ENCODE measurements around the gene AGR2. TPM values are rescaled to one million over a fixed set of nuclear protein-coding genes. Genes with fewer than 3 reads are reported as not detected.
"Not testable (repeated sequence)": the region's sequence is repeated elsewhere in the genome, so short reads cannot be mapped to it uniquely, and the experiment has no call there.

Gene AGR2
- total RNA-seq, 1 donor from 2014 or later: not detected

GRCh38 chr7:16774986-16775385, 29.8 kb downstream of the AGR2 start:
- intact Hi-C loops (cut with micrococcal nuclease): no loop called here

DNA sequence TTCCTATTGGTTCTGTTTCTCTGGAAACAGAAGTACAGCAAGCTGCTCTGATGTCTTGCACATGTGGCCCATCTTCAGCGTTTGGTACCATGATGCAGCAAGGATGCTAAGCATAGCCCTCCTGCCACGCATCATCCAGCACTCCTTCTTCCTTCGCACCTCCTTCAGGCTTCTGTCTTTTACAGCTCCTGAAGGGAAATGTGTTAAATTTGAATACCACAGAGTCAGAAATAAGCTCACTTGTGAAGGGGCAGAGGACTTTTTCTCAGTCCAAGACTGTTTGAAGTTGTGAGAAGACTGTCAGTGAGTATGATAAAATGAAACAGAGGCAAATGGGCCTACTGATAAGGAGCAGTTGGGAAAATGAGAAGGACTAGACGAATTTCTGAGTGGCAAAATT, 30.5 kb downstream of the AGR2 start:
- intact Hi-C loops (cut with micrococcal nuclease): no loop called here

DNA sequence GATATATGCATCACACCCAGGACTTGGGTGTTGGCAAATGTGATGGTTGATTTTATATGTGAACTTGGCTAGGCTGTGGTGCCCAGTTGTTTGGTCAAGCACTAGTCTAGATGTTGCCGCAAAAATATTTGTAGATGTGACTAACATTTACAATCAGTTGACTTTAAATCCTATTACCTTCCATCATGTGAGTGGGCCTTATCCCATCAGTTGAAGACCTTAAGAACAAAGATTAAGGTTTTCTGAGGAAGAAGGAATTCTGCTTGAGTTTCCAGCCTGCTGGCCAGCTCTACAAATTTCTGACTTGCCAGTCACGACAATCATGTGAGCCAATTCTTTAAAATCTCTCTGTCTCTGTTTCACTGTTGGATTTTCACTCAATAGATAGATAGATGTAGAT, 30.9 kb downstream of the AGR2 start:
- intact Hi-C loops (cut with micrococcal nuclease): no loop called here

DNA sequence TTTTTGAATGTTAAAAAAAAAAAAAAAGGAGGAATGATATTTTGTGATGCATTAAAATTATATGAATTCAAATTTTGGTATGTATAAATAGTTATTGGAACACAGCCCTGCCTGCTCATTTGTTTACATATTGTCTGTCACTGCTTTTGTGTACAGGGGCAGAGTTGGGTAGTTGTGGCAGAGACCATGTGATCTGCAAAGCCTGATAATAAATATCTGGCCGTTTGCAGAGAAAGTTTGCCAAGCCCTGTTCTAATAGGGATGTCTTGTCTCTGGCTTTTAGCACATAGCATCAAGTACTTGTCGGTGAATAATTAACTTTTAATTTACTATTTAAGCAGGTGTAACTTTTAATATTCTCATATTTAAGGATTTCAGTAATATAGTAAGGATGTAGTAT, 31.5 kb downstream of the AGR2 start:
- intact Hi-C loops (cut with micrococcal nuclease): no loop called here

DNA sequence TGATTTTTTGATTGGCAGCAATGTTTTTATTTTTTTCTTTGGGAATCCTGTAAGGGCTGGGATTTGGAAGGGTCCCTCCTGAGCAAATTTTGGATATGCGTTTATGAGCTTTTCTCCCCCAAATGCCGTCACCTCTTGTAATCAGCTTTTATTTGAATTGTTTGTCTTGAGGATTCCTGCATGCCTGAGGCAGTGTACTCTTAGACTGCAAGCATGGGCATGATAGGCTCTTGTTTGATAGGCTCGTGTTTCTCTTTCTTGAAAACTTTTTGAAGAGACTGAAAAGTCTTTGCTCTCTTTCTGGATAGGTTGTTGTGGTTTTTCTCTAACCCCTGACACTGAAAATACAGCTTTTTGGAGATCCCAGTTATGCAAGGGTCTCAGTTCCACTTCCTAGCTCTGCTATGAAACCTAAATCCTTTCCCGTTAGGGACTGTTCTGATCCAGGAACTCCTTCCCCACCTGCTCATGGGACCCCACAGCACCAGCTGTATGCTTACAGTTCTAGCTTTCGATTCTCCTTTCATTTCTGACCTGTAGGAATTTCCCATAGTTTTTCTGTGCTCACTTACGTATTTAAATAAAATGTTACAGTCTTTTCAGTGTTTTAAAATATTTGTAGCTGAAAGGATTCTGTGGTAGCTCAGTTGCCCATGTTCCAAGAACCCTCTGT, 34.0 kb downstream of the AGR2 start:
- intact Hi-C loops (cut with micrococcal nuclease): no loop called here

DNA sequence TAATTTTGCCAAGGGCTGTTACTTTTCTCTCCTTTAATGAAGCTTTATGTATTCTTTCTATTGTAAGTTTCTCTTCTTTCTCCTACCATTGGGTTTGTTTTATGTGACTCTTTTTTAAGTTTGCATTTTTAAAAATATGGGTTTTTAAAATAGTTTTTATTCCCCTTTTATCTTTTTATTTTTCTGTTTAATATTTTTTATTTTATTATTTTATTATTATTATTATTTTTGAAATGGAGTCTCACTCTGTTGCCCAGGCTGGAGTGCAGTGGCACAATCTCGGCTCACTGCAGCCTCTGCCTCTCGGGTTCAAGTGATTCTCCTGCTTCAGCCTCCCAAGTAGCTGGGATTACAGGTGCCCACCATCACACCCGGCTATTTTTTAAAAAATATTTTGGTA, 34.8 kb downstream of the AGR2 start:
- intact Hi-C loops (cut with micrococcal nuclease): not testable (repeated sequence)

- intact Hi-C loops (cut with micrococcal nuclease): no loop called here
Measured at GRCh38 chr7:16765436-16765859, 39.4 kb downstream of the AGR2 start.

DNA sequence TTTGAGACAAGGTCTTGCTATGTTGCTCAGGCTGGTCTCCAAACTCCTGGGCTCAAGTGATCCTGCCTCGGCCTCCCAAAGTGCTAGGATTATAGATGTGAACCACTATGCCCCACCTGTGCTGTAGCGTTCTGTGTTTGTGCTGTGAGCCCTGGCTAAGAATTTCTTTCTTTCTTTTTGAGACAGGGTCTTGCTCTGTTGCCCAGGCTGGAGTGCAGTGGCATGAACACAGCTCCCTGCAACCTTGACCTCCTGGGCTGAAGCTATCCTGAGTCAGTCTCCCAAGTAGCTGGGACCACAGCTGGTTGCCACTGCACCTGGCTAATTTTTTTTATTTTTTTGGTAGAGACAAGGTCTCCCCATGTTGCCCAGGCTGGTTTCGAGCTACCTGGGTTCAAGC, 39.9 kb downstream of the AGR2 start:
- intact Hi-C loops (cut with micrococcal nuclease): no loop called here

DNA sequence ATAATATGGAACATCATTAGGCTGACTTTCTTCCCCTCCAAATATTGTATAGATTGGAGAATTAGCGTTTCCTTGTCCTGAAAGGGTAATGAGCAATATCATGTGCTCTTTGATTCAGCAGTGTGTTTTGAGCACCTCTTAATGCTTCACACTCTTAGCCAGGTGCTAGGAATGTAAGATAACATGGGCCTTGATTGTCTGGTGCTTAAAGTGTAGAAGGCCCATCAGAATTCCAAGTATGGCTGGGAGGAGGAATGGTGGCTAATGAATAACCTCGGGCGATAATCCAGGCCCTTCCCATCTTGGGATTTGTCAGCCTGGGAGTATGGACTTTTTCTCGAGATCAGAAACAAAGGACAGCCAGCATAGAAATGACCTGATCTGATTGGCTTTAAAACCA, 42.6 kb downstream of the AGR2 start:
- intact Hi-C loops (cut with micrococcal nuclease): no loop called here

DNA sequence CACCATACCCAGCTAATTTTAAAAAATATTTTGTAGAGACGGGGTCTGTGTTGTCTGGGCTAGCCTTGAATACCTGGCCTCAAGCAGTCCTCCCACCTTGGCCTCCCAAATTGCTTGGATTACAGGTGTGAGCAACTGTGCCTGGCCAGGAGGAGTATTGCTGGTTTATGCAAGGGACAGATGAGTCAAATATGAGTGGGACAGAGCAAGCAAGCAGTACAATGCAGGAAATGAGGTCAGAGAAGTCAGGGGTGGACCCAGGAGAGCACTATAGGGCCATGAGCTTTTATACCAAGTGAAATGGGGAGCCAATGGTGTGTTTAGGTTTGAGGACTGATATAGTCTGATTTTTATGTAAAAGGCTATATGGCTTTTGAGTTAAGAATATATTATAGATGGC, 45.0 kb downstream of the AGR2 start:
- intact Hi-C loops (cut with micrococcal nuclease): loop anchor here (10.0 kb wide), 1 partner anchor 1185 kb away; the partner anchor contains the start of gene SNX13

GRCh38 chr7:16758631-16759611, 45.9 kb downstream of the AGR2 start:
- intact Hi-C loops (cut with micrococcal nuclease): loop anchor here (10.0 kb wide), 1 partner anchor 1186 kb away; the partner anchor contains the start of gene SNX13

GRCh38 chr7:16758036-16758435, 46.8 kb downstream of the AGR2 start:
- intact Hi-C loops (cut with micrococcal nuclease): loop anchor here (10.0 kb wide), 1 partner anchor 1187 kb away; the partner anchor contains the start of gene SNX13

DNA sequence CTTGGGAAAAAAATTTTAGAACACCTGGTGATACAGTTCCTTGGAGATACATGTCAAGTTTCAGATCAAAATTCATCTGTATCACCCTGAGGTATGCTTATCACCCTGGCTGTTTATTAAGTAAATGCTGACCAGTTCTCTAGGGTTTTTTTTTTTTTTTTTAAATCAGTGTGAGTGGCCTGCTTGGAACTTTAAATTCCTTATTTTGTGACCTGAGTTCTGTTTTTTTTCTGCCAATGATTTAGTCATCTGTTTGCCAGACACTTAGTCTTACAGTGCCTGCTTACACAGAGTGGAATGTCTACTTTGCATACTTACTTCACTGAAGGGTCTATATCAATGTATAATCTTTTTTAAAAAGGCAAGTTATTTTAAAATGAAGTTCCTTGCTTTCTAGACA, 49.4 kb downstream of the AGR2 start:
- intact Hi-C loops (cut with micrococcal nuclease): loop anchor here (10.0 kb wide), 1 partner anchor 1189 kb away; the partner anchor contains the start of gene SNX13

DNA sequence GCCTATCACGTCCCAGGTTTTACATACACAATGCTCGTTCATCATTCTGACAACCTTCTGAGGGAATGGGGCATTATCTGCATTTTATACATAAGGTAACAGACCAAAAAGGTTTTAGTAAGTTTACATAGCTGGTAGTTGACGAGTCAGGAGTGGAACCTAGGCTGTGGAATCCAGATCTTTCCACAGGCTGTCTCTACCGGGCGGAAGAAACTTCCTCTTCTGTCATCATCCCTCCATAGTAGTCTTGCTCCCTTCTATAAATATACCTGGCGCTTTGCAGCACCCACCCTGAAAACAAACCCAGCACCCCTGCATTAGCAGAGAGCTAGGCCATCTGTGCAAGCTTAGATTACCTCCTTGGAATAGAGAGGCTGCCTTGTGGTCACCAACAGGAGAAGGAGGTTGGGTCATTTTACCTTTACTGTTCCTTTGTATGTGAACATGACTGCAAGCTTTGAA, 49.9 kb downstream of the AGR2 start:
- intact Hi-C loops (cut with micrococcal nuclease): loop anchor here (5.0 to 10.0 kb wide), 2 partner anchors 333 to 1190 kb away; partner anchors contain the start of genes CRPPA and SNX13

DNA sequence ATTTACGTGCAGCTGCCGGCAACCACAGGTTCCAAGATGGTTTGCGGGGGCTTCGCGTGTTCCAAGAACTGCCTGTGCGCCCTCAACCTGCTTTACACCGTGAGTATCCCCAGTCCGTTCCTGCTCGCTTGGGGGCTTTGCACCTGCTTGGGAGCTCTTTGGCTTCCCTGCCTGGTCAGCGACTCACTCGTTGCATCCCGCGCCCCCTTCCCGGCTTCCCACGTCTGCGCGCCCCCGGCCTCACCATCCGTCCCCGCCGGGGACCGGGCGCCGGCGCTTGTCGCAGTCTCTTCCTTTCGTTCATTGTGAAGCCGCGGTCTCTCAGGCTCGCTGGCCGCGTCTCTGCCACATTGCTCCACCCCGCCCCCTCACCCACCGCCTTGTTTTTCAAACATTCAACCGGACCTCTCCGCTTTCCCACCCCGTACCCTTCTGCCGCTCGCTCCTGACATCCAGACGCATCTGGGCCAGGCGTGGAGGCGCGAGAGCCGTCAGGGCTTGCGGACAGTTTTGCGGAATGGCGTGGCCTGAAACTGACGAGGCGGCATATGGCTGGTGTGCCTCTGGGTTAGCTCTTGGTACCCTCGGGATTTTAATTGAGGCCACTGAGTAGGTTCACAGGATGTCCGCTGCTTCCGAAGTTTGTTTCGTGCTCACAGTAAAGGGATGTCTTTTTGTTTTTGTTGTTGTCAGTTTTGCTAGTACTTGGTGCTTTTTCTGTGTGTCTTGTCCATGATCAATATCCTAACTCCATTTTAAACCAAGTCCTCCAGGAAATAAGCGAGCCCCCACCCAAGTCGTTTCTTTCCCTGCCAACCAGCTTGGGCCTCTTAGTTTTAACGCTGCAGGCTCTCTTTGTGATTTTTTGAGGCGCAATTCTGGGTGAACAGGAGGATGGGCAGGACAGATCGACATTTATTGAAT, 50.6 kb downstream of the AGR2 start:
- intact Hi-C loops (cut with micrococcal nuclease): loop anchor here (1.0 to 10.0 kb wide), 3 partner anchors 109 to 1191 kb away; partner anchors contain the start of genes ANKMY2, CRPPA and SNX13

- intact Hi-C loops (cut with micrococcal nuclease): loop anchor here (1.0 to 10.0 kb wide), 3 partner anchors 108 to 1191 kb away; partner anchors contain the start of genes ANKMY2, CRPPA and SNX13
Measured at GRCh38 chr7:16753102-16753931, 51.5 kb downstream of the AGR2 start, which contains the start of gene TSPAN13. Gene TSPAN13 (plus strand): TSS chr7:16753755. CDS start chr7:16753968, 213 bp downstream.

DNA sequence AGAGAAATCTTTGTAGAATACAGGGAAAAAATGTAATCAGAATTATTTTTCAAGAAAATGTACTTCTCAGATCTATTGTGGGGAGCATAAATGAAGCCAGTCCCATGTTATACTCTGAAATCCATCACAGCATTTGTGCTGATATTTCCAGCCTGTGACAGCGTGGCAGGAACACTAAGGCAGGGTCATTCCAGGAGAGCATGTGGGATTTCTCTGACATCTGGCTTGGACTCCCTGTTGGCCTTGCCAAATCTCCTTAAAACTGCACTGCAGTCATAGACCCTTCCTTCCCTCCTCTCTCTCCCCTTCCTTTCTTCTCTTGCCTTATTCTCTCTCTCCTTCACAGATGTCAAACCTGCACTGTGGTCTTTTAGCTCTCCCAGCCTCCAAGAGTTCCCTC, 57.7 kb downstream of the AGR2 start:
- intact Hi-C loops (cut with micrococcal nuclease): no loop called here

GRCh38 chr7:16745645-16746044, 59.2 kb downstream of the AGR2 start:
- intact Hi-C loops (cut with micrococcal nuclease): no loop called here

DNA sequence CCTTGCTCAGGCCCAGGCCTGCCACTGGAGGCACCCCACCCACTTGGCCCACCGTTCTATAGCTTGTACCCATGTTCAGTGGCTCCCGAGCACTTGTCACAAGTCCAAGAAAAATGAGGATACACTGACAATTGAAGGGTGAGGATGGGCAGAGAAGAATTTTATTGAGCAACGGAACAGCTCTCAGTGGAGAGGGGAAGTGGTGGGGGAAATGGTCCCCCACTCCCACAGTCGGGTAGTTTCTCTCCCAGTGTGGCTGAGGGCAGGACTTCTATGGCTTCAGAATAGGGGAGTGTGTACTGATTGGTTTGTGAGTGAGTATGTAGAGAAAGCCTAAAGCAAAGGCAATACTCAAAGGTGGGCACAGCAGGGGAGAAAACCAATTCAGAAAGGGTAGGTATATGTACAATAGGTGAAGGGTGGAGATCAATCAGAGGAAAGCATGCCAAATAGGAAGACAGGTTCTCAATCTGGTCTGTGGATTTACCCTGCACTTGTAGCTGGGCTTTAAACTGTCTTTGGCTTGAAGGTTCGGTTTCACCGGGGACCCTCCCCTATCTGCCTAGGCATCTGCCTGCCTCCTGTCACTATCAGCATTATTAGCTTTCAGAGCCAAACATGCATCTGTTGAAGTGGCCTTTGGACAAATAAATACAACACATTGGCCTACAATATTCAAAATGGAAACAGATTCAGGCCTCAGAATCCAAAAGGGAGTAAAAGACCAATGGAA, 60.1 kb downstream of the AGR2 start:
- intact Hi-C loops (cut with micrococcal nuclease): no loop called here

Measured in T-helper 1 cell treated with Interleukin-12 subunit alpha and Interleukin-12 subunit beta and Interleukin-4 antibody, amounts not matched to agents 30 ng/mL and 1 ng/mL, for 36 hours (primary cell).